Kidney (tissue), 14 donors: ENCODE data around the gene REXO4. TPM values are rescaled to one million over a fixed set of nuclear protein-coding genes. Genes with fewer than 3 reads are reported as not detected.

Experiments used
- DNase-seq, 5 donors: peaks; one replicate each; pipeline ENCODE4 v3.0.0-alpha.2; 2013 to 2020
- FAIRE-seq: peaks from 2 replicates; lab custom pipeline; 2012; peaks lifted over from hg19 to GRCh38; lab: Jason Lieb, UNC
- H3K27ac ChIP-seq, 2 donors: one replicate each; pipeline ENCODE4 v1.7.0; 2013; ENCODE audit warnings: low read depth in 2 of 2, low read length in 2 of 2, inconsistent platforms in 1 of 2
- H3K27me3 ChIP-seq: one replicate; pipeline ENCODE4 v1.7.1; 2013; ENCODE audit warnings: low read length, inconsistent platforms; ENCODE audit not compliant: control insufficient read depth, insufficient read depth
- H3K36me3 ChIP-seq, 3 donors: one replicate each; pipeline versions ENCODE4 v1.7.0 to v1.7.1; 2013; ENCODE audit warnings: low read length in 3 of 3, control low read depth in 1 of 3, inconsistent platforms in 1 of 3; ENCODE audit not compliant: insufficient read depth in 3 of 3, control insufficient read depth in 2 of 3
- H3K4me1 ChIP-seq, 3 donors: one replicate each; pipeline versions ENCODE4 v1.7.0 to v1.7.1; 2013; ENCODE audit warnings: low read length in 3 of 3, inconsistent platforms in 1 of 3, low read depth in 1 of 3; ENCODE audit not compliant: control insufficient read depth in 2 of 3, insufficient read depth in 2 of 3
- H3K4me3 ChIP-seq, 3 donors: one replicate each; pipeline versions ENCODE4 v1.7.0 to v1.8.1; 2013; ENCODE audit warnings: low read length in 3 of 3, control low read depth in 1 of 3, inconsistent platforms in 1 of 3
- H3K9ac ChIP-seq, 3 donors: one replicate each; pipeline versions ENCODE4 v1.7.0 to v1.7.1; 2013; ENCODE audit warnings: low read length in 3 of 3, control low read depth in 1 of 3, inconsistent platforms in 1 of 3
- H3K9me3 ChIP-seq, 3 donors: one replicate each; pipeline versions ENCODE4 v1.7.0 to v1.7.1; 2013; ENCODE audit warnings: low read length in 3 of 3, control low read depth in 1 of 3, inconsistent platforms in 1 of 3; ENCODE audit not compliant: control insufficient read depth in 2 of 3, insufficient read depth in 1 of 3
- CTCF ChIP-seq: IDR thresholded peaks from 3 replicates; pipeline ENCODE4 v1.5.1; 2012; ENCODE audit warnings: mild to moderate bottlenecking, moderate library complexity, borderline replicate concordance; ENCODE audit not compliant: insufficient read depth; ENCODE audit errors: extremely low read depth
- intact Hi-C: fragments of 100-400 bp; cut with DNase I; formaldehyde crosslinking; loops from one replicate; pipeline ENCODE4 v1.11.1; 2022
- polyA plus RNA-seq: library from polyadenylated mRNA; stranded (reverse); fragments of 350-450 nt; fragmentation: Illumina TruSeq; extraction: RNeasy Lipid Tissue Mini Kit (QIAGEN cat#74804); gene quantifications from one replicate; pipeline ENCODE4 v1.2.3, GENCODE V29; 2014; ENCODE audit warnings: low read depth, low replicate concordance; ENCODE audit not compliant: insufficient read depth
- total RNA-seq: library from RNA; stranded (reverse); fragmentation: NEBNext Ultra II Directional; extraction: Animal tissue kit (Norgen Biotek cat#: 25700); gene quantifications from one replicate; pipeline ENCODE4 v1.2.1, GENCODE V29; 2021
- donor health status: control.
- donor health status: control.
- donor health status: control.
- donor health status: control.
- donor health status: control.
- donor health status: DM: yes; HTN: yes; CAD: no.
- donor health status: Normal renal cell carcinoma (clear cell type).

The REXO4 gene
- total and polyA plus RNA-seq, 2 donors from 2014 or later = 17.5 to 18.6 TPM

GRCh38 chr9:133406480-133407307 is 11.1 kb downstream of the REXO4 start:
- H3K9ac ChIP-seq = no peak overlapping the region
- peak; percentile 78 to 90 (median 80) for DNase-seq
- H3K36me3 ChIP-seq = peaks cover 0 to 17% (median 12%) of the 10 kb centered on the region in 3 donors
- H3K4me3 ChIP-seq = no peak overlapping the region
- FAIRE-seq = no peak
- no peaks in the 10 kb centered on the region for H3K27me3 ChIP-seq
- peak; percentile 95 for TF ChIP-seq CTCF
- peak overlapping the region in 1 of 2 donors; percentile 9 for H3K27ac ChIP-seq
- H3K9me3 ChIP-seq = no peaks in the 10 kb centered on the region
- intact Hi-C loops = loop anchor here (5.0 kb wide), 1 partner anchor 81 kb away; no protein-coding TSS in a partner anchor
- H3K4me1 ChIP-seq = no peaks in the 10 kb centered on the region

DNA sequence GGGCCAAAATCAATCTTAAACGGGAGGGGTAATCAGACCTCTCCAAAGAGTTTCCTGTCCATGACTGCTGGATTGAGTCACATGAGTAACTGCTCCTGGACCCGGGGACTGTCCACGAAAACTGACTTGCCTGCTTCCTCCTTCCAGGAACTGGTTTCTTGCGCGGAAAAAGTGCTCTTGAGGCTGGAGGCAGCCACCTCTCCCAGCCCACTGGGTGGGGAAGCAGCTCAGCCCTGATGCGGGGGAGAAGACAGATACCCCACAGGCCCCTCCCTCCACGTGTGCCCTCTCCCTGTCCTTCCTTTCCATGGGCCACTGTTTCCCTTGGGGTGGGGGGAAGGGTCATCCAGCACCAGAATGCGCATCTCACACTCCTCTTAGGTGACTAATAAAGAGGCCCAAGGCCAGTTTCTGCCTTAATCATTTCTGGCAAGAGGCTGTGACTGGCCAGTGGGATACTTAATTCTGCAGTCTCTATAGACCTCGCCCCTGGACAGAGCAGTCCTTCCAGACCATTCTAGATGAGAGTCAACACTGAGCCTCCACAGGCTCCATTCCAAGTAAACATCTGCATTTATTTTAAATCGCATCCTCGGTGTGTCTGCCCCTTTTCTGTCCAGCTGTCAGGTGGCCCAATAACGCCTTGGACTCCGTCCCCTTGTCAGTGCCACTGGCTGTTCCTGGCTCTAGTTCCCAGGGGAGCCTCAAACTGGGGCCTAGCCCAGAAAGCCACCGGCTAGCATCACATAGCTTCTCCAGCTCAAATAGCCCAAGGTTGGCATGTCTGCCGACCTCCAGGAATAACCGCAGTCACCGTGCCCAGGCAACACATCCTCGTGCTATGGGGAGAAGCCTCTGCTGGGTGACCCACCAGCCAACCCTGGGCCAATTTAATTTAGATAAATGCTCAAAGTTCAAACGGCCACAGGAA is 12.0 kb downstream of the REXO4 start:
- no peak for FAIRE-seq
- Histone ChIP-seq H3K9ac (no peak overlapping the region), H3K27ac (no peak overlapping the region), H3K9me3 (no peaks in the 10 kb centered on the region), H3K27me3 (no peaks in the 10 kb centered on the region), H3K4me1 (no peaks in the 10 kb centered on the region), H3K36me3 (peaks cover 0 to 17% (median 12%) of the 10 kb centered on the region in 3 donors), H3K4me3 (no peak overlapping the region)
- intact Hi-C loops = loop anchor here (5.0 kb wide), 1 partner anchor 82 kb away; no protein-coding TSS in a partner anchor
- no peak for TF ChIP-seq CTCF
- peak in 1 of 5 donors; percentile 31 for DNase-seq

DNA sequence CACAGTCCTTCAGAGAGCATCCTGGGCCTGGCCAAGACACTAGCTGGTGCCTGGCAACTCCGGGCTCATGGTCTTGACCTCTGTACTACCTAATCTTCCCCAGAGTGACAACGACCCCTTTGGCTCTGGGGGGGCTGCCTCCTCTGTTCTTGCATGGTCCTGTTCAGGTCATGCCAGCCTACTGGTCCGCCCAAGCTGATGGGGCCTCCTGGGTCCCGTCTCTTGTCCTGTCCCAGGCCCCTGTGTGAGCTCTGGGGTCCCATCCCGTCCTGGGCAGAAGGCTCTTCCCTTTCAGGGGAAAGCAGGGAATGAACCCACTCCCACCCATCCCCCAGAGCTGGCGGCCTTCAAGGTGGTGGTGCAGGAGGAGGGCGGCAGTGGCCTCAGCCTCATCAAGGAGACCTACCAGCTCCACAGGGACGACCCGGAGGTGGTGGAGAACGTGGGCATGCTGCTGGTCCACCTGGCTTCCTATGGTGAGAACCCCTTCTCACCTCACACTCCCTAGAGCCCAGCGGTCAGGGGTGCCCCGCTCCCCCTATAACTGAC is 13.3 kb downstream of the REXO4 start:
- no peak for FAIRE-seq
- TF ChIP-seq CTCF = no peak
- Histone ChIP-seq H3K9ac (no peak overlapping the region), H3K27me3 (no peaks in the 10 kb centered on the region), H3K4me3 (no peak overlapping the region), H3K36me3 (peaks cover 0 to 10% (median 7%) of the 10 kb centered on the region in 3 donors), H3K4me1 (no peaks in the 10 kb centered on the region), H3K27ac (no peak overlapping the region), H3K9me3 (no peaks in the 10 kb centered on the region)
- peak in 1 of 5 donors; percentile 58 for DNase-seq
- intact Hi-C loops = loop anchor here (5.0 kb wide), 1 partner anchor 83 kb away; no protein-coding TSS in a partner anchor
